PC-9 (cell line): ENCODE measurements around the gene NATD1. TPM values are rescaled to one million over a fixed set of nuclear protein-coding genes. Genes with fewer than 3 reads are reported as not detected.

Source experiments
- BruUV-seq: library from RNA; stranded (reverse); fragments of 400-500 nt; replicated peaks from 2 replicates; lab custom pipeline; 2021; lab: Mats Ljungman, UMichigan
- CTCF ChIA-PET: fragments of 300-600 bp; sonication (Branson Sonifier 250); formaldehyde crosslinking; loops from one replicate; lab custom pipeline; 2022; ENCODE audit warnings: antibody characterized with exemption; lab: Charles Lee
- POLR2A ChIA-PET: fragments of 300-600 bp; sonication (Branson Sonifier 250); formaldehyde crosslinking; loops from one replicate; lab custom pipeline; 2022; ENCODE audit warnings: antibody characterized with exemption; ENCODE audit not compliant: unreplicated experiment; lab: Charles Lee
- DNase-seq, 2 experiments: peaks; one replicate each; pipeline versions ENCODE4 v3.0.0 to v3.0.0-alpha.2; 2015 to 2022; ENCODE audit warnings: mixed read lengths in 1 of 2
- H2AFZ ChIP-seq: fragments of 200-600 bp; sonication (generic); 2 replicates; pipeline ENCODE4 v1.8.1; 2017; ENCODE audit warnings: antibody characterized with exemption
- H3F3A ChIP-seq: fragments of 200-600 bp; sonication (generic); 2 replicates; pipeline ENCODE4 v1.8.1; 2017; ENCODE audit warnings: antibody characterized with exemption, mild to moderate bottlenecking, low read depth; ENCODE audit not compliant: insufficient read depth
- H3K27ac ChIP-seq: fragments of 200-600 bp; sonication (generic); 2 replicates; pipeline ENCODE4 v1.6.1; 2016; ENCODE audit warnings: mixed run types
- H3K27me3 ChIP-seq: fragments of 200-600 bp; sonication (generic); 2 replicates; pipeline ENCODE4 v1.6.1; 2016; ENCODE audit warnings: low read depth, mixed run types; ENCODE audit not compliant: insufficient read depth
- H3K36me3 ChIP-seq: fragments of 200-600 bp; sonication (generic); 2 replicates; pipeline ENCODE4 v1.6.1; 2016; ENCODE audit warnings: low read depth, mixed run types
- H3K4me1 ChIP-seq: fragments of 200-600 bp; sonication (generic); replicated peaks from 2 replicates; pipeline ENCODE4 v1.6.1; 2016; ENCODE audit warnings: mixed run types; ENCODE audit not compliant: insufficient read depth
- H3K4me2 ChIP-seq: fragments of 200-600 bp; sonication (generic); 2 replicates; pipeline ENCODE4 v1.6.1; 2017; ENCODE audit warnings: mixed run types
- H3K4me3 ChIP-seq: fragments of 200-600 bp; sonication (generic); 2 replicates; pipeline ENCODE4 v1.6.1; 2016; ENCODE audit warnings: mixed run types
- H3K79me2 ChIP-seq: fragments of 200-600 bp; sonication (generic); 2 replicates; pipeline ENCODE4 v1.6.1; 2017; ENCODE audit warnings: low read depth, mixed run types
- H3K9me2 ChIP-seq: fragments of 200-600 bp; sonication (generic); 2 replicates; pipeline ENCODE4 v1.8.1; 2017; ENCODE audit warnings: mild to moderate bottlenecking; ENCODE audit not compliant: insufficient read depth
- H3K9me3 ChIP-seq: fragments of 200-600 bp; sonication (generic); 2 replicates; pipeline ENCODE4 v1.8.1; 2016; ENCODE audit warnings: low read depth; ENCODE audit not compliant: insufficient read depth
- H4K20me1 ChIP-seq: fragments of 200-600 bp; sonication (generic); 2 replicates; pipeline ENCODE4 v1.8.1; 2017; ENCODE audit not compliant: insufficient read depth
- CTCF ChIP-seq: fragments of 200-600 bp; sonication (generic); conservative IDR thresholded peaks from 2 replicates; pipeline ENCODE4 v1.6.1; 2017; ENCODE audit warnings: mixed run types, antibody characterized with exemption, mild to moderate bottlenecking, moderate library complexity
- EZH2 ChIP-seq: fragments of 200-600 bp; sonication (generic); IDR thresholded peaks from 2 replicates; pipeline ENCODE4 v1.8.0; 2017; ENCODE audit warnings: antibody characterized with exemption, low read depth
- intact Hi-C: fragments of 100-400 bp; cut with micrococcal nuclease; formaldehyde crosslinking; loops from one replicate; pipeline ENCODE4 v1.10.0; 2022; ENCODE audit not compliant: unreplicated experiment
- total RNA-seq: library from RNA; stranded (reverse); gene quantifications from 2 replicates; pipeline ENCODE4 v1.2.3, GENCODE V29; 2021

Gene NATD1
- total RNA-seq, 1 experiment from 2014 or later, result 5.4 TPM

- Histone ChIP-seq H3K4me2 (peak overlapping the region; percentile 97), H4K20me1 (peaks cover 41% of the 10 kb centered on the region), H3K9me3 (no peaks in the 10 kb centered on the region), H3K79me2 (peaks cover 86% of the 10 kb centered on the region), H3K27me3 (no peaks in the 10 kb centered on the region), H3K9me2 (no peaks in the 10 kb centered on the region), H3K4me1 (peaks cover 24% of the 10 kb centered on the region), H3F3A (peaks cover 31% of the 10 kb centered on the region), H3K27ac (peak overlapping the region; percentile 68; the same call in 1 of the 2 replicates), H3K36me3 (no peaks in the 10 kb centered on the region), H3K4me3 (no peak overlapping the region), H2AFZ (no peak overlapping the region)
- no peak for DNase-seq
- CTCF ChIA-PET, result no interaction called here
- POLR2A ChIA-PET, result no interaction called here
- no TSS peak for BruUV-seq
- no peak for TF ChIP-seq CTCF
- TF ChIP-seq EZH2, result no peak
- intact Hi-C loops, result loop anchor here (5.0 kb wide), 2 partner anchors 37 to 162 kb away; partner anchors contain the start of genes DHRS7B and NATD1
Observed at GRCh38 chr17:21289175-21289901, 36.1 kb upstream of the NATD1 start.

- Histone ChIP-seq H3K9me3 (no peaks in the 10 kb centered on the region), H3K9me2 (no peaks in the 10 kb centered on the region), H2AFZ (no peak overlapping the region), H3K4me3 (peak overlapping the region; percentile 43; the same call in 1 of the 2 replicates), H3K27me3 (no peaks in the 10 kb centered on the region), H3K36me3 (no peaks in the 10 kb centered on the region), H3K79me2 (peaks cover 80% of the 10 kb centered on the region), H3K4me1 (peaks cover 28% of the 10 kb centered on the region), H3K4me2 (peak overlapping the region; percentile 97), H3K27ac (peak overlapping the region; percentile 68), H4K20me1 (peaks cover 34% of the 10 kb centered on the region), H3F3A (peaks cover 31% of the 10 kb centered on the region)
- ChIA-PET CTCF (no interaction called here), POLR2A (no interaction called here)
- BruUV-seq, result no TSS peak
- TF ChIP-seq EZH2, result no peak
- no peak for TF ChIP-seq CTCF
- DNase-seq, result no peak
- intact Hi-C loops, result loop anchor here (1.0 to 5.0 kb wide), 3 partner anchors 36 to 161 kb away; partner anchors contain the start of genes DHRS7B, NATD1 and TMEM11
Observed at GRCh38 chr17:21288571-21289017, 35.4 kb upstream of the NATD1 start.

- POLR2A ChIA-PET, result interaction anchor here (0.6 to 1.4 kb wide), 3 partner anchors 50 to 316 kb away, joined by 3 to 8 read pairs (median 3); partner anchors contain the start of gene USP22
- no peak for TF ChIP-seq EZH2
- no TSS peak for BruUV-seq
- peaks cover 35% of the 10 kb centered on the region for H3F3A ChIP-seq
- no peaks in the 10 kb centered on the region for H3K9me2 ChIP-seq
- H3K79me2 ChIP-seq, result peaks cover 73% of the 10 kb centered on the region
- peak overlapping the region; percentile 76; the same call in 1 of the 2 replicates for H3K4me3 ChIP-seq
- peak overlapping the region; percentile 97 for H3K4me2 ChIP-seq
- CTCF ChIA-PET, result no interaction called here
- no peaks in the 10 kb centered on the region for H3K36me3 ChIP-seq
- peaks cover 26% of the 10 kb centered on the region for H4K20me1 ChIP-seq
- peak overlapping the region; percentile 96 for H3K27ac ChIP-seq
- H2AFZ ChIP-seq, result no peak overlapping the region
- H3K27me3 ChIP-seq, result no peaks in the 10 kb centered on the region
- peak; percentile 96 to 98 for DNase-seq
- intact Hi-C loops, result loop anchor here (1.0 to 5.0 kb wide), 5 partner anchors 36 to 245 kb away; partner anchors contain the start of genes DHRS7B, NATD1, TMEM11 and USP22
- peaks cover 30% of the 10 kb centered on the region for H3K4me1 ChIP-seq
- no peaks in the 10 kb centered on the region for H3K9me3 ChIP-seq
Observed at GRCh38 chr17:21287703-21288449, 34.7 kb upstream of the NATD1 start.
